ENCODE measurements around the gene MAML2. TPM values are rescaled to one million over a fixed set of nuclear protein-coding genes. Genes with fewer than 3 reads are reported as not detected.

MAML2 gene
- total and polyA plus RNA-seq, 4 donors, result 0.56 to 2.1 (median 1.4) TPM

- no peak for DNase-seq (ENCODE audit: low spot score)
- Histone ChIP-seq H3K9me3 (ENCODE audit: control insufficient read depth in 4 of 4, low read length in 3 of 4) (no peaks in the 10 kb centered on the region), H3K27ac (ENCODE audit: low read depth in 1 of 2, low read length in 2 of 2) (no peak overlapping the region), H3K9ac (ENCODE audit: low read depth in 1 of 2, low read length in 2 of 2) (no peak overlapping the region), H3K36me3 (ENCODE audit: control insufficient read depth in 4 of 4, insufficient read depth in 3 of 4, low read depth in 1 of 4, low read length in 3 of 4) (peaks cover 0 to 8% (median 5%) of the 10 kb centered on the region in 4 donors), H3K27me3 (ENCODE audit: control insufficient read depth in 4 of 4, insufficient read depth in 4 of 4, low read length in 3 of 4) (no peaks in the 10 kb centered on the region), H3K4me3 (ENCODE audit: low read depth in 1 of 3, low read length in 3 of 3) (no peak overlapping the region), H3K4me1 (ENCODE audit: control insufficient read depth in 4 of 4, insufficient read depth in 4 of 4, low read length in 3 of 4) (no peaks in the 10 kb centered on the region)
- TF ChIP-seq, protein P1, sequence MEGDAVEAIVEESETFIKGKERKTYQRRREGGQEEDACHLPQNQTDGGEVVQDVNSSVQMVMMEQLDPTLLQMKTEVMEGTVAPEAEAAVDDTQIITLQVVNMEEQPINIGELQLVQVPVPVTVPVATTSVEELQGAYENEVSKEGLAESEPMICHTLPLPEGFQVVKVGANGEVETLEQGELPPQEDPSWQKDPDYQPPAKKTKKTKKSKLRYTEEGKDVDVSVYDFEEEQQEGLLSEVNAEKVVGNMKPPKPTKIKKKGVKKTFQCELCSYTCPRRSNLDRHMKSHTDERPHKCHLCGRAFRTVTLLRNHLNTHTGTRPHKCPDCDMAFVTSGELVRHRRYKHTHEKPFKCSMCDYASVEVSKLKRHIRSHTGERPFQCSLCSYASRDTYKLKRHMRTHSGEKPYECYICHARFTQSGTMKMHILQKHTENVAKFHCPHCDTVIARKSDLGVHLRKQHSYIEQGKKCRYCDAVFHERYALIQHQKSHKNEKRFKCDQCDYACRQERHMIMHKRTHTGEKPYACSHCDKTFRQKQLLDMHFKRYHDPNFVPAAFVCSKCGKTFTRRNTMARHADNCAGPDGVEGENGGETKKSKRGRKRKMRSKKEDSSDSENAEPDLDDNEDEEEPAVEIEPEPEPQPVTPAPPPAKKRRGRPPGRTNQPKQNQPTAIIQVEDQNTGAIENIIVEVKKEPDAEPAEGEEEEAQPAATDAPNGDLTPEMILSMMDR (IDR thresholded peaks at IDR 0.05; ENCODE audit: low read depth, low read length, missing input control), result no peak
- TF ChIP-seq FOXA1 (IDR thresholded peaks at IDR 0.05) (no peak), RXRA (IDR thresholded peaks at IDR 0.05) (no peak)
- 95% methylated on average over 4 of the region's 4 CpGs for WGBS
Observed at GRCh38 chr11:96373826-96374225, 30.8 kb upstream of the MAML2 start.

GRCh38 chr11:96367342-96367741 is 24.3 kb upstream of the MAML2 start:
- H3K4me3 ChIP-seq (ENCODE audit: low read depth in 1 of 3, low read length in 3 of 3), result no peak overlapping the region
- H3K36me3 ChIP-seq (ENCODE audit: control insufficient read depth in 4 of 4, insufficient read depth in 3 of 4, low read depth in 1 of 4, low read length in 3 of 4), result peaks cover 0 to 10% (median 9%) of the 10 kb centered on the region in 4 donors
- WGBS, result 93% methylated on average over 2 of the region's 2 CpGs
- H3K9ac ChIP-seq (ENCODE audit: low read depth in 1 of 2, low read length in 2 of 2), result no peak overlapping the region
- H3K27me3 ChIP-seq (ENCODE audit: control insufficient read depth in 4 of 4, insufficient read depth in 4 of 4, low read length in 3 of 4), result no peaks in the 10 kb centered on the region
- no peaks in the 10 kb centered on the region for H3K9me3 ChIP-seq (ENCODE audit: control insufficient read depth in 4 of 4, low read length in 3 of 4)
- TF ChIP-seq TAF1 (conservative IDR thresholded peaks at IDR 0.05), result no peak
- TF ChIP-seq YY1 (IDR thresholded peaks at IDR 0.05), result no peak
- no peak for TF ChIP-seq JUND (IDR thresholded peaks at IDR 0.05)
- no peak for TF ChIP-seq HNF4G (IDR thresholded peaks at IDR 0.05)
- no peak for TF ChIP-seq MAX (IDR thresholded peaks at IDR 0.05)
- no peak for TF ChIP-seq SP1 (IDR thresholded peaks at IDR 0.05)
- TF ChIP-seq, protein P1 (IDR thresholded peaks at IDR 0.05; ENCODE audit: low read depth, low read length, missing input control), result no peak
- no peak overlapping the region for H3K27ac ChIP-seq (ENCODE audit: low read depth in 1 of 2, low read length in 2 of 2)
- DNase-seq (ENCODE audit: low spot score), result no peak
- no peaks in the 10 kb centered on the region for H3K4me1 ChIP-seq (ENCODE audit: control insufficient read depth in 4 of 4, insufficient read depth in 4 of 4, low read length in 3 of 4)

DNA sequence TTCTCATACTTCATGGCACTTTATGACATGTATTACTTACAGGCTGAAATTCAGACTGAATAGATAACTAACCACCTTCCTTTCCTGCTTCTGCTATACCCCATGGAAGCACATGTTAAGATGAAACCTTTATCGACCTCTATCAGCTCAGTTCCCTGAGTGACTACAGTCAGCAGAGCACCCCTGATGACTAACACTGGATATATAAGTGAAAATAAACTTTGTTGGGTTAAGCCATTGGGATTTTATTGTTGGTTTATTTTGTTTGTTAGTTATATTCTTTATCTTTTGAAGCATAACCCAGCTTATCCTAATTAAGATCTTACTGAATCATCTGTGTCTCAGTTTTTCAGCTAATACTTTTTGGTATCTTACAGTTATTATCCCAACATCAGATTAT is 23.0 kb upstream of the MAML2 start:
- DNase-seq (ENCODE audit: low spot score), result no peak
- TF ChIP-seq NR2F2 (IDR thresholded peaks at IDR 0.05) (no peak), MAX (IDR thresholded peaks at IDR 0.05) (no peak), HNF4A (conservative IDR thresholded peaks at IDR 0.05) (no peak), FOXA2 (IDR thresholded peaks at IDR 0.05) (no peak), SP1 (IDR thresholded peaks at IDR 0.05) (no peak), JUND (IDR thresholded peaks at IDR 0.05) (no peak), ATF3 (IDR thresholded peaks at IDR 0.05) (no peak), FOXA1 (IDR thresholded peaks at IDR 0.05) (no peak)
- TF ChIP-seq, protein P1 (IDR thresholded peaks at IDR 0.05; ENCODE audit: low read depth, low read length, missing input control), result no peak
- TF ChIP-seq, protein P2, sequence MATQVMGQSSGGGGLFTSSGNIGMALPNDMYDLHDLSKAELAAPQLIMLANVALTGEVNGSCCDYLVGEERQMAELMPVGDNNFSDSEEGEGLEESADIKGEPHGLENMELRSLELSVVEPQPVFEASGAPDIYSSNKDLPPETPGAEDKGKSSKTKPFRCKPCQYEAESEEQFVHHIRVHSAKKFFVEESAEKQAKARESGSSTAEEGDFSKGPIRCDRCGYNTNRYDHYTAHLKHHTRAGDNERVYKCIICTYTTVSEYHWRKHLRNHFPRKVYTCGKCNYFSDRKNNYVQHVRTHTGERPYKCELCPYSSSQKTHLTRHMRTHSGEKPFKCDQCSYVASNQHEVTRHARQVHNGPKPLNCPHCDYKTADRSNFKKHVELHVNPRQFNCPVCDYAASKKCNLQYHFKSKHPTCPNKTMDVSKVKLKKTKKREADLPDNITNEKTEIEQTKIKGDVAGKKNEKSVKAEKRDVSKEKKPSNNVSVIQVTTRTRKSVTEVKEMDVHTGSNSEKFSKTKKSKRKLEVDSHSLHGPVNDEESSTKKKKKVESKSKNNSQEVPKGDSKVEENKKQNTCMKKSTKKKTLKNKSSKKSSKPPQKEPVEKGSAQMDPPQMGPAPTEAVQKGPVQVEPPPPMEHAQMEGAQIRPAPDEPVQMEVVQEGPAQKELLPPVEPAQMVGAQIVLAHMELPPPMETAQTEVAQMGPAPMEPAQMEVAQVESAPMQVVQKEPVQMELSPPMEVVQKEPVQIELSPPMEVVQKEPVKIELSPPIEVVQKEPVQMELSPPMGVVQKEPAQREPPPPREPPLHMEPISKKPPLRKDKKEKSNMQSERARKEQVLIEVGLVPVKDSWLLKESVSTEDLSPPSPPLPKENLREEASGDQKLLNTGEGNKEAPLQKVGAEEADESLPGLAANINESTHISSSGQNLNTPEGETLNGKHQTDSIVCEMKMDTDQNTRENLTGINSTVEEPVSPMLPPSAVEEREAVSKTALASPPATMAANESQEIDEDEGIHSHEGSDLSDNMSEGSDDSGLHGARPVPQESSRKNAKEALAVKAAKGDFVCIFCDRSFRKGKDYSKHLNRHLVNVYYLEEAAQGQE (IDR thresholded peaks at IDR 0.05), result no peak
- no peaks in the 10 kb centered on the region for H3K4me1 ChIP-seq (ENCODE audit: control insufficient read depth in 4 of 4, insufficient read depth in 4 of 4, low read length in 3 of 4)
- no peaks in the 10 kb centered on the region for H3K9me3 ChIP-seq (ENCODE audit: control insufficient read depth in 4 of 4, low read length in 3 of 4)
- 90% methylated on average over 1 of the region's 1 CpG for WGBS
- no peak overlapping the region for H3K9ac ChIP-seq (ENCODE audit: low read depth in 1 of 2, low read length in 2 of 2)
- peaks cover 0 to 10% (median 9%) of the 10 kb centered on the region in 4 donors for H3K36me3 ChIP-seq (ENCODE audit: control insufficient read depth in 4 of 4, insufficient read depth in 3 of 4, low read depth in 1 of 4, low read length in 3 of 4)
- no peaks in the 10 kb centered on the region for H3K27me3 ChIP-seq (ENCODE audit: control insufficient read depth in 4 of 4, insufficient read depth in 4 of 4, low read length in 3 of 4)
- H3K4me3 ChIP-seq (ENCODE audit: low read depth in 1 of 3, low read length in 3 of 3), result no peak overlapping the region
- no peak overlapping the region for H3K27ac ChIP-seq (ENCODE audit: low read depth in 1 of 2, low read length in 2 of 2)

All from liver (tissue), 9 donors.